HFFc6 (cell line): ENCODE data around the gene ZNF732. TPM values are rescaled to one million over a fixed set of nuclear protein-coding genes. Genes with fewer than 3 reads are reported as not detected.
"Not testable (repeated sequence)": the region's sequence is repeated elsewhere in the genome, so short reads cannot be mapped to it uniquely, and the experiment has no call there.

ENCODE experiments used
- DNase-seq: peaks from one replicate; pipeline ENCODE4 v3.0.0-alpha.2; 2018
- H3K27ac Mint-ChIP-seq: 2 replicates; pipeline ENCODE4 v1.8.0; 2020; ENCODE audit warnings: mild to moderate bottlenecking, mixed read lengths
- H3K27me3 Mint-ChIP-seq: 2 replicates; pipeline ENCODE4 v1.8.0; 2021; ENCODE audit warnings: mild to moderate bottlenecking, moderate library complexity, mixed read lengths; ENCODE audit not compliant: insufficient read depth
- H3K36me3 Mint-ChIP-seq: 2 replicates; pipeline ENCODE4 v1.8.0; 2021; ENCODE audit warnings: low read depth, mixed read lengths
- H3K4me1 Mint-ChIP-seq: 2 replicates; pipeline ENCODE4 v1.8.0; 2020; ENCODE audit warnings: low read depth, mixed read lengths
- H3K4me3 Mint-ChIP-seq: 2 replicates; pipeline ENCODE4 v1.8.0; 2020; ENCODE audit warnings: mild to moderate bottlenecking, moderate library complexity, mixed read lengths
- H3K9me3 Mint-ChIP-seq: 2 replicates; pipeline ENCODE4 v1.8.0; 2020; ENCODE audit warnings: mild to moderate bottlenecking, mixed read lengths
- total RNA-seq, 6 experiments: library from RNA; stranded (reverse); fragmentation: NEBNext Ultra II Directional; extraction: Animal tissue kit (Norgen Biotek cat#: 25700); gene quantifications; 2 replicates in 1 of 6; 3 replicates in 5 of 6; pipeline ENCODE4 v1.2.3, GENCODE V29; 2021
- TF ChIP-seq, protein P1 (sequence below): fragments of 200-600 bp; sonication (generic); IDR thresholded peaks from 2 replicates; pipeline ENCODE4 v1.5.0; 2021; ENCODE audit warnings: antibody characterized with exemption, mild to moderate bottlenecking

ZNF732 gene
- total RNA-seq, 6 experiments from 2014 or later: not detected

DNA sequence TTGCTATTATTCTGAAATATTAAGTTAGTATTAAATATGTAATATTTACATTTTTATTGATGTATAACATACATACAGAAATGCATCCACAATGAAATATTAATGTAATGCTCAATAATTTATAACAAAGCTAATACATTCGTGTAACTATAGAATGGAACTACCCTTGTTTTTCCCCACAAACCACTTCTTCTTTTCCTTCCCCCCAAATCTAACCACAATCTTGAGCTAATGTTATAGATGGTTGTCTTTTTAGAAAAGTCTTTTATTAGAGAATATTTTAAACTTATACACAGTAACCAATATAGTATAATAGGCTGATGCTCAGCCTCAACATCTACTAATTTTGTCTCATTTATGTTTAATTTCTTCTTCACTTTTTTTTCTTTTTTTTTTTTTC is 4.5 kb upstream of the ZNF732 start:
- no peak overlapping the region for H3K4me3 Mint-ChIP-seq
- DNase-seq: no peak
- H3K27ac Mint-ChIP-seq: no peak overlapping the region
- TF ChIP-seq, protein P1, sequence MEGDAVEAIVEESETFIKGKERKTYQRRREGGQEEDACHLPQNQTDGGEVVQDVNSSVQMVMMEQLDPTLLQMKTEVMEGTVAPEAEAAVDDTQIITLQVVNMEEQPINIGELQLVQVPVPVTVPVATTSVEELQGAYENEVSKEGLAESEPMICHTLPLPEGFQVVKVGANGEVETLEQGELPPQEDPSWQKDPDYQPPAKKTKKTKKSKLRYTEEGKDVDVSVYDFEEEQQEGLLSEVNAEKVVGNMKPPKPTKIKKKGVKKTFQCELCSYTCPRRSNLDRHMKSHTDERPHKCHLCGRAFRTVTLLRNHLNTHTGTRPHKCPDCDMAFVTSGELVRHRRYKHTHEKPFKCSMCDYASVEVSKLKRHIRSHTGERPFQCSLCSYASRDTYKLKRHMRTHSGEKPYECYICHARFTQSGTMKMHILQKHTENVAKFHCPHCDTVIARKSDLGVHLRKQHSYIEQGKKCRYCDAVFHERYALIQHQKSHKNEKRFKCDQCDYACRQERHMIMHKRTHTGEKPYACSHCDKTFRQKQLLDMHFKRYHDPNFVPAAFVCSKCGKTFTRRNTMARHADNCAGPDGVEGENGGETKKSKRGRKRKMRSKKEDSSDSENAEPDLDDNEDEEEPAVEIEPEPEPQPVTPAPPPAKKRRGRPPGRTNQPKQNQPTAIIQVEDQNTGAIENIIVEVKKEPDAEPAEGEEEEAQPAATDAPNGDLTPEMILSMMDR: no peak
- H3K4me1 Mint-ChIP-seq: no peaks in the 10 kb centered on the region
- H3K27me3 Mint-ChIP-seq: no peaks in the 10 kb centered on the region
- H3K9me3 Mint-ChIP-seq: peaks cover 70% of the 10 kb centered on the region
- peaks cover 5% of the 10 kb centered on the region; the same call in 1 of the 2 replicates for H3K36me3 Mint-ChIP-seq

DNA sequence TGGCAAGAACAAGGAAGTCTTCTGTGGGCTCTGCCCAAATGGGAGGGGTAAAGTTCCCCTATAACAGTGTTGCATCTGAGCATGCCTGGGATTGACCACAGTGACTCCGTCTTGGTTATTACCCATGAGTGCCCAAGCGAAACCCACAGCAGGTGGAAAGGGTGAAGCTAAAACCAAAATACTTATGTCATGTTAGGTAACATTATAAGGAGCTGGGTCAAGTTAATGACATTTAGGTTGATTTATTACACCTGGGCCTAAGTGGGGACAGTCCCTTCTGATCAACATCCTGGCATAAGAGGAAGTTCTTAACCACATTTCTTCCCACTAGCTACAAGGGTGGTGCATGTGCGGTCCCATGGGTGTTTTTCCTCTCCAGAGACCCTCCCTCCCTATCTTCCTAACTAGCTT is 1.3 kb upstream of the ZNF732 start:
- Mint-ChIP-seq H3K27me3 (no peaks in the 10 kb centered on the region), H3K36me3 (peaks cover 18% of the 10 kb centered on the region), H3K9me3 (peaks cover 70% of the 10 kb centered on the region), H3K27ac (no peak overlapping the region), H3K4me3 (no peak overlapping the region), H3K4me1 (no peaks in the 10 kb centered on the region)
- TF ChIP-seq, protein P1: no peak
- no peak for DNase-seq

DNA sequence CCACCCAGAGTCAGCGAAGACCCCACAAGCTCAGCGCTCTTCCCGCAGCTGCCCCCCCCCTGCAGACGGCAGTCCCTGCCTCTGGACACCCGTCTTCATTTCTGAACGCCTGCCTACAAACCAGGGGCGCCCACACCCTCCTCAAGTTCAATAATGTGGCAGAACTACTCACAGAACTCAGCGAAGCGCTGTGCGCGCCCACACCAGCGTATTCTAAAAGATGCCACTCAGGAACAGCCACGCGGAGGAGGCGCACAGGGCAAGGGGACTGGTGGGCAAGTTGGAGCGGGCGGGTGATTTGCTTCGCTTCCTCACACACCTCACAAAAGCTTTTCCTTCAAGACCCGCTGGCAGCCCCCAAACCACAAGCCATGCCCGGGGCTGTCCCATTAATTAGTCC is 758 bp downstream of the ZNF732 start:
- H3K27ac Mint-ChIP-seq, H3K4me1 Mint-ChIP-seq: not testable (repeated sequence)

DNA sequence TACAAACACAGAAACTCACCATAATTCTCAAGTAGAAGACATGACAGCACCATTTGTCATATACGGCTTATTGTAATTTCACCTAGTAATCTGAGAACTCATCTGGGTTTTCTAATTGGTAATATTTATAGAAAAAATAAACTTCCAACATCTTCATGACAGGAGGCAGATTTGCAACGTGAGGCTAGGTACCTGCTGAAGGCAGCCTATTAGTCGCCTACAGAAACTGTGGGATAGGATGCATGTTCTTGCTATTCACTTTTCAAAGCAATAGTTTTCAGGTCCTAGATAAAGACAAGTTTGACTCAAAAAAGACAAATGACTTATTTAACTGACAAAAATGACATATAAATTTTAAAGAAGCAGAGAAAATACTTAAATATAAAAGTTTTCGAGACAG is 2.9 kb downstream of the ZNF732 start:
- H3K4me3 Mint-ChIP-seq: no peak overlapping the region
- H3K27me3 Mint-ChIP-seq: no peaks in the 10 kb centered on the region
- H3K9me3 Mint-ChIP-seq: peaks cover 60% of the 10 kb centered on the region
- peaks cover 18% of the 10 kb centered on the region for H3K36me3 Mint-ChIP-seq
- H3K27ac Mint-ChIP-seq: no peak overlapping the region
- DNase-seq: no peak
- no peaks in the 10 kb centered on the region for H3K4me1 Mint-ChIP-seq
- TF ChIP-seq, protein P1: no peak

More for the DNA sequence above, 758 bp downstream of the ZNF732 start:
- not testable (repeated sequence) for DNase-seq, H3K27me3 Mint-ChIP-seq, H3K4me3 Mint-ChIP-seq
- H3K9me3 Mint-ChIP-seq: peaks cover 66% of the 10 kb centered on the region
- H3K36me3 Mint-ChIP-seq: peaks cover 18% of the 10 kb centered on the region

DNA sequence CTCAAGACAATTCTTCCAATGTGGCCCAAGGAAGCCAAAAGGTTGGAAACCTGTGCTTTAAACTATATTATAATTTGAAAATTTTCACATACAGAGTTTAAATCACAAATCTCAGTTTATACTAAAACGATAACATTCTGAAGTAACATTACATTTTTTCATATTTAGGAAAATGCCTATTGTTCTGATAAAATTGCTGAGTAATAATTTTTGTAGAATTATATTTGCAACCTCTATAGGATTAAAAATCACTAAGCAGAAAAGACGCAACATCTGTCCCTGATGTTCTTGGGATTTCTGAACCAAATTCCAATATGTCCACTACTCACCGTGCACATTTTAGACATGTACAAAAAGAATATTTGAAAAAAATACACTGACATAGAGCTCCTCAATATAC is 10.5 kb downstream of the ZNF732 start:
- H3K4me1 Mint-ChIP-seq: no peaks in the 10 kb centered on the region
- H3K27me3 Mint-ChIP-seq: no peaks in the 10 kb centered on the region
- TF ChIP-seq, protein P1: no peak
- H3K9me3 Mint-ChIP-seq: peaks cover 31% of the 10 kb centered on the region
- H3K36me3 Mint-ChIP-seq: no peaks in the 10 kb centered on the region
- H3K4me3 Mint-ChIP-seq: no peak overlapping the region
- DNase-seq: no peak
- H3K27ac Mint-ChIP-seq: no peak overlapping the region

DNA sequence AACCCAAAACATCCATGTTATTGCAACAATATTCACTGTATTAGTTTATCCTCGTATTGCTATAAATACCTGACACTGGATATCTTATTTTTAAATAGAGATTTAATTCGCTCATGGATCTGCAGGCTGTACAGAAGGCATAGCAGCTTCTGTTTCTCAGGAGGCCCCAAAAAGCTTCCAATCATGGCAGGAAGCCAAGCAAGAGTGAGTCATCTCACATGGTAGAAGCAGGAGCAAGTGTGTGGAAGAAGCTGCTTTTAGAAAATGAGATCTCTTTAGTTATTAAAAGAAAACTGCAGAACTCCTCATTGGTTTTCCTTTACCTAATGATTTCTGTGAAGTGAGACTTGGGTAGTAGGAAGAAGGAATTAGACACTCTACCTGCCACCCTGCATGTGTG is 16.4 kb downstream of the ZNF732 start:
- Mint-ChIP-seq H3K27me3 (no peaks in the 10 kb centered on the region), H3K4me3 (no peak overlapping the region), H3K36me3 (peaks cover 17% of the 10 kb centered on the region), H3K27ac (no peak overlapping the region), H3K4me1 (no peaks in the 10 kb centered on the region), H3K9me3 (peaks cover 59% of the 10 kb centered on the region)
- TF ChIP-seq, protein P1: no peak
- no peak for DNase-seq
